ENCODE data around the gene ANKMY1.
"Not testable (repeated sequence)": the region's sequence is repeated elsewhere in the genome, so short reads cannot be mapped to it uniquely, and the experiment has no call there.

ANKMY1 gene

DNA sequence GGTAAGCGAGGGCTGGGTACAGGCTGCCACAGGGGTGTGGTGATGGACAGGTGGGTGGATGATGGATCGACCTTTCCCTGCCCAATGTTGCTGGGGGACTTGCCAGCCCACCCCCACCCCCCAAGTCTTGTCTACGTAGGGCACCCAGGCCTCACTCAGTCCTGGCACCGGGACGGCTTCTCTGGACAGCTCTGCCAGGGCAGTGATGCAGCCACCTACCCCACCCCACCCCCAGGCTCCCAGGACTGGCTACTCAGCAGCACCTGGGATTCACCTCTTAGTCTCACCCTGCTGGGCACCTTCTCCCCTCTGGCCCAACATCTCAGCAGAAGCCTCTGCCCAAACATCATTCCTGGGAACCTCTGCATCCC, 55.7 kb downstream of the ANKMY1 start:
- DNase-seq = no peak

DNA sequence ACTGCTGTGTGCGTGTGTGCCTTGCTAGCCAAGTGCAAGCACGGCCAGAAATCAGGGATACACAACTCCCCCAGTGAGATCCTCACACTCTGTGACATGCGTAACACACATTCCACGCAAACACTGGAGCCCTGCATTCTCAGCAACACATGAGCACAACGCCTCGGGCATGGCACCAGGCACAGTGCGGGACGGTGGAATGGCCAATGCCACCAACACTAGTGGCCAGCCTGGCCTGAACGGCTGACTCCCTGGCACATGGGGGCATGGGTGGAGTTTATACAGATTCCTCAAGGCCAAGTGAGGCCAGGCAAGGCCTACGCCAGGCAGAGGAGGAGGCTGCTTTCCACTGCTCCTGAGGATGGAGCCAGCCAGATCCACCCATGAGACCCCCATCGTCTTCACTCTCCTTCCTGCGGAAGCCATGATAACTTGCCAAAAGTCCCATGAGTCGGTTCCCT, 56.2 kb downstream of the ANKMY1 start:
- no peak for DNase-seq

GRCh38 chr2:240500561-240501423, 57.0 kb downstream of the ANKMY1 start:
- no peak for DNase-seq

DNA sequence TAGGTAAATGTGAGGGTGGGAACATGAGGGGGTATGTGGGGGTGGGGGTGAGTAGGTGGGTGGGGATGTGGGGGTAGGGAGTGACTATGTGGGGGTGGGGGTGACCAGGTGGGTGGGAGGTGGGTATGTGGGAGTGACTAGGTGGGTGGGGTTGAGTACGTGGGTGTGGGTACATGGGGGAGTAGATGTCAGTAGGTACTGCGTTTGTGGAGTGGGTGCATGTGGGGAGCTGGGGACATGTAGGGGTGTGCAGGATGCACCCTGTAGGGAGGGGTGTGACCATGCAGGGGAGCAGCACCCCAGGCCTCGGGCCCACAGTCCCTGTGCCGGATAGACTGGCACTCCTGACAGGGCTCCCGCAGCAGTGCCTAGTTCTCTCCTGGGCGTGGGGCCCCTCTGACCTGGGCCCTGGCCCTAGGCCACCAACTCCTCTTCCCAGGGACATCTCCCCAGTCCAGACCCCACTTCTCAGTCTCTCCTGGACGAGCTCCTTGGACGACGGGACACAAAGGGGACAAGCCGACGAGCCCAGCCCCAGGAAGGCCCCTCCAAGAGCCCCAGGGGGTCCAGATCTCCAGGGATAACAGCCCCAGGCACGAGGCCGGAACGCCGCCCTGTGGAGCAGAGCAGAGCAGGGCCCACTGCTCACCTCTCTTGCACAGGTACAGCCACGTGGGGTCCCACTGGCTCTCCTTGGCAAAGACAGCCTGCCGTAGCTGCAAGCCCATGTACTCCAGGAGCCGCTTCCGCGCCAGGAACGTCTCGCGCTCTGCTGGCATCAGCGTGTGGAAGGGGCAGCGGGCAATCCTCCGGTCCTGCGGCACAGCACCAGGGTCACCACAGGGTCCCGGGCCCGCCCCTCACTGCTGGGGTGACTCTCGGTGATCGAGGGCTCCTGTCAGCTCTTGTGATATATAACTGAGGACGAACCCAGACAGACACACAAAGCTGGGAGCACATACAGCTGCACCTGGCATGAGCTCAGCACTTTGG, 58.2 kb downstream of the ANKMY1 start:
- no peak for DNase-seq

DNA sequence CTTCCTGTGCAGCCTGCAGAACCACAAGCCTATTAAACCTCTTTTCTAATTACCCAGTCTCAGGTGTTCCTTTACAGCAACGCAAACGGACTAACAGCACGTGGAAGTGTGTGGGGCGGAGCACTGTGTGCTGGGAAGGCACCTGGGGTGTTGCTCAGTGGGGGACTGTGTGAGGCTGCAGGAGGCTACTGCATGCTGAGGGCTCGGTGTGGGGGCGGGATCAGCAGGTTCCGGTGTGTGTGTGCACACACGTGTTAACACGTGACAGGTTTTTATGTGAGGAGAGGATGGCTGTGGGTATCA, 58.9 kb downstream of the ANKMY1 start:
- no peak for DNase-seq

GRCh38 chr2:240498171-240498957, 59.4 kb downstream of the ANKMY1 start:
- DNase-seq = no peak

DNA sequence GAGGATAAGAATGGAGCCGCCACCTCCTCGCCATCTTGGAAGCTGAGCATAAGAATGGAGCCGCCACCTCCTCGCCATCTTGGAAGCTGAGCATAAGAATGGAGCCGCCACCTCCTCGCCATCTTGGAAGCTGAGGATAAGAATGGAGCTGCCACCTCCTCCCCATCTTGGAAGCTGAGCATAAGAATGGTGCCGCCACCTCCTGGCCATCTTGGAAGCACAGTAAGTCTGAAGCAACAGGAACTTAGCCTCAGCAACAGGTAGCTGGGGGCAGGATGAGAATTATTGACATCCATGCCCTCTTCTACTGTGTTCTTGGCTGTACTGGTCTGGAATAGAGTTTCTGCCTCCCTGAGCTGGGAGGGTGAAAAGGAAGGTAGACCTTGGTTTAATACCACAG, 60.7 kb downstream of the ANKMY1 start:
- DNase-seq = not testable (repeated sequence)

DNA sequence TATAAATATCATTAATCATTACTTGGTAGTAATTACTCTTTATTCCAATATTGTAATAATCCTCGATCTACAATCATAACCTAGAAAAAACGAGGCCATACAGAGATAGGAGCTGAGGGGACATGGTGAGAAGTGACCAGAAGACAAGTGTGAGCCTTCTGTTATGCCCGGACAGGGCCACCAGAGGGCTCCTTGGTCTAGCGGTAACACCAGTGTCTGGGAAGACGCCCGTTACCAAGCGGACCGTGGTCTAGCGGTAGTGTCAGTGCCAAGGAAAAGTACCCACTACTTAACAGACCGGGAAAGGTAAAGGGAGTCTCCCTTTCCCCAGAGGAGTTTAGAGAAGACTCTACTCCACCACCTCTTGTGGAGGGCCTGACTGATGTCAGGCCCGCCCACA, 62.8 kb downstream of the ANKMY1 start:
- DNase-seq = not testable (repeated sequence)

DNA sequence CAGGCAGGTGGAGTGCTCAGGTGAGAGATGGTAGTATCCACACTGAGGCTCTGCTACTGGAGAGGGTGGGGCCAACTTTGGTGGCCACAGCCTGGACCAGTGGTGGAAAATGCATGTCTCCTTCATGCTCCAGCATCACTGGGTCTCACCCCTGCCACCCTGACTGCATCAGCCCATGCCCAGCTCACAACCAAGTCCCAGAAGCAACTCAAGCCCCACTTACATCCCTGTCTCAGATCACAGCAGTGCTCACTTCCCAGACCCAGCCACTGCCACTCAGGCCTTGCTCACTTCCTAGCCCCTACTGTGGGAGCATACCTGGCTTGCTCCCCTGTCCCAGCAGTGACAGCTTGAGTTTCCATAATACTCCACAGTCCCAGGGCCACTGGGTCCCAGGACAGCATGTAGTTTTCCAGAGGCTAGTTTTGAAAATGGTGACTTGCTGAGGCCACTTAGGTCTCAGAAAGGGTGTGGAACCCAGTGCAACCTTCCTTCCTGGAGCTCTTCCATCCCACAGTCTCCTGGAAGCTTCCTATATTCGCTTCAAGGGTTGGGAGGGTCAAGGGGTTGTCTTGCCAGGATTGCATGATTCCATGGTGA, 63.5 kb downstream of the ANKMY1 start:
- DNase-seq = no peak

GRCh38 chr2:240491483-240491882, 66.3 kb downstream of the ANKMY1 start:
- no peak for DNase-seq

DNA sequence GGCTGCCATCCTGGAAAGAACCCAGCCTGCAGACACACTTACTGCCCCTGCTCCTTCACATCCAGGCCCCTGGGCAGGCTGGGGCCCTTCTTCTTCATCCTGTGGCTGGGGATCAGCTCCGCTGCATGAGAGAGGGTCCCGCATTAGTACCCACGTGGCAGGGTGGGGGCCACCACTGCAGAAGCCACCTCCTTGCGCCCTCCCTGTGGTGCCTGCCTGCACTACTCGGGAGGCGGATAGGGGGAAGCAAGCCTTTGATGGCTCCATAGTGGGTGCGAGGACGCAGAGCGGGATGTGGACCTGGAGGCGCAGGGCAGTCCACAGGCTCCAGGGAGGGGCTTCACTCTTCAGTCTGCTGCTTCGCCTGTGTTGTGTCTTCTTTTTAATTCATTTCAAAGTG, 75.6 kb downstream of the ANKMY1 start:
- DNase-seq = no peak

GRCh38 chr2:240481720-240482119, 76.1 kb downstream of the ANKMY1 start:
- DNase-seq = no peak

DNA sequence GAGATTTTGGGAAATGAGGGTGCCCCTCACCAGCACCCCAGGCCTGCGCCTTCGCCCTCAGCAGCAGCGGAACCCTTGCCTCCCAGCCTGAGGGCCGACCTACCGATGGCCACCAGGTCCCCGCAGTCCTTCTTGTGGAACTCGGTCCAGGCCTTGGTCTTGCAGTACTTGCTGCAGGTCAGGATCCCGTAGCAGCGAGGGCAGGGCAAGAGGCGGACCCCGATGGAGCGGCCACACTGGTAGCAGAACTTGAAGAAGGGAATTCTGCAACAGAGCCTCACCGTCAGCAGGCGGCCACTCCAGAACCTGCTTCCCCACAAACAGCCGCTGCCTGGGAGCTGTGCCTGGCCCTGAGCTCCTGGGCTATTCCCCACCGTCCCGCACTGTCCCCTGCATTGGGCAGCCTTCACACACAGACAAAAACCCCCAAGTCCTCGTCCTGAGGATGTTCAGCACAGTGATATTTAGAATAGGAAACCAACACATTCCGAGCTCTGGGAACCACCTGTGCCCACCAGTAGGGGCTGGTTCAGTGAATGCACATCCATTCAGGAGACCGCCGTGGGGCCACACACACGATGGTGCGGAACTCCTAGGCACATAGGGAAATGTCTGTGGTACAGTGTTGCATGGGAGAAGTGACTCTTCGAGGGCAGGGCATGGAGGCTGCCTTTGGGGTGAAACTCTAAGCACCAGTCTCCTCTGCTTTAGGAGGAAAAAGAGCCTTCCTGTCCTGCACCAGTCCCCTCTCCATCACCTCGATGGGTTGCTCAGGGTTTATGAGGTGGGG, 76.8 kb downstream of the ANKMY1 start:
- no peak for DNase-seq

DNA sequence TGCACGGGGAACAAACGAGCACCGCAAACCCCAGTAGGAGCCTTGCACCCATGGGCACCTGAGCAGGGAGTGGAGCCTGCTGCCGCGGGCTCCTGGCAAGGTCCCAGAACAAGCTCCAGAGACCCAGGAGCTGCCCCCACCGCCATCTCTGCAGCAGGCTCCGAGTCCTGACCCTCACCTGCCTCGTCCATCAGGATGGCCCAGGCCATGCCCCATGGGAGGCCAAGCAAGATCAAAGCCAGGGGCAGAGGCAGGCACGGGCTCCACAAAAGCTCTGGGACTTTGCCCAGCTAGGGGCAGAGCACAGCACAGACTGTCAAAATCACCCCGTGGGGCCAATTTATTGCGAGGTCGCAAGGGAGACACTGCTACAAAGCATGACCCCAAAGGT, 78.7 kb downstream of the ANKMY1 start:
- no peak for DNase-seq

DNA sequence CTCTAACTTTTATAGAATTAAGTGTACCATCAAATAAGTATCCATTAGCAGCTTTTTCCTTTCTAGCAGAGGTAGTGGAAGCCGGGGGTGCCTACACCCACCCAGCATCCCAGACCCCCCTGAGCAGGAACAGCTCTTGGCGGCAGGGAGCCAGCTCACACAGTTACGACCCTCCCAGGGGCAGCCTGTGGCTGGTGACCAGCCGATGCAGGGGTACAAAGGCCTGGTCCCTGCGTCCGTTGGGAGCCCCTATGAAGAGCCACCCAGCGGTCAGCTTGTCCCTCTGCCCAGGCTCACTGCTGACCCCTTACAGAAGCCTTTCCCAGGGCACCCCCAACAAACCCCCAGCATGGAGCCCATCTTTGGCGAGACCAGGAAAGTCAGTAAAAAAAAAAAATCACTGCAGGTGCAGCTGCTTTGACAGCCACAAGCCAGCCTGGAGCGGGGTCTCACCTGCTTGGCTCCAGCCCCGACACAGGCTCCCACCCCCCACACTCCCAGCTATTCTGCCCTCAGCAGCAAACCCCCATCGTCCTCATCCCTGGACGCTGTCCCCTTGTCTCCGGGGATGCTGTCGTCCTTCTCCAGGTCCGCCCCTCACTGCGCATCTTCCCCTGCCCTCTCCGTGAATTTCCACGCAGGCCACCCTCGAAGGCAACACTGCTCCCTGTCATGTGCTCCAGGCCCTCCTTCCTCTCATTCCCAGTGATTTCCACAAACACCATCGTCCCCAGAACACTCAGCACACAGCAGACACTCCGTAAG, 79.3 kb downstream of the ANKMY1 start:
- no peak for DNase-seq

- DNase-seq = no peak
Measured at GRCh38 chr2:240477916-240478315, 79.9 kb downstream of the ANKMY1 start.

- DNase-seq = no peak
Measured at GRCh38 chr2:240473211-240473610, 84.6 kb downstream of the ANKMY1 start.

- no peak for DNase-seq
Measured at GRCh38 chr2:240472078-240472790, 85.6 kb downstream of the ANKMY1 start.

GRCh38 chr2:240469740-240470139, 88.0 kb downstream of the ANKMY1 start:
- DNase-seq = no peak

DNA sequence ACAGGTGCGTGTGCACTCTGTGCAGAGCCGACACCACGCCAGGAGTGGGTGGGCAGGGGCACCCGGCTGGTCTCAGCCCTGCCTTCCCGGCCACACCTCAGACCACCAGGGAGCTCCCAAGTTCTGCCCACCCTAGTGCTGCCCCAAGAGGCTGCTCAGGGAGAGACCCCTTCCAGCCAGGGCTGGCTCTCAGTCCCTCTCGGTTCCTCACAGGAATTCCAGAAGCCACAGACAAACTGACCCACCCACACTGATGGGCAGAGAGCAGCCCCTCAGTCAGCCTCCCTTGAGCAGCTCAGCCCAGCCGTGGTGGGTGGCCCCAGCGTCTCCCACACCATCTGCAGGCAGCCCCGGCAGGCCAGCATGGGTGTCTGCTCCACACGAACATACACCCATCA, 88.5 kb downstream of the ANKMY1 start:
- DNase-seq = no peak
